ENCODE results near the gene PLVAP.

The PLVAP gene

GRCh38 chr19:17333611-17334413 is 43.3 kb downstream of the PLVAP start:
- DNase-seq, result peak; percentile 88

DNA sequence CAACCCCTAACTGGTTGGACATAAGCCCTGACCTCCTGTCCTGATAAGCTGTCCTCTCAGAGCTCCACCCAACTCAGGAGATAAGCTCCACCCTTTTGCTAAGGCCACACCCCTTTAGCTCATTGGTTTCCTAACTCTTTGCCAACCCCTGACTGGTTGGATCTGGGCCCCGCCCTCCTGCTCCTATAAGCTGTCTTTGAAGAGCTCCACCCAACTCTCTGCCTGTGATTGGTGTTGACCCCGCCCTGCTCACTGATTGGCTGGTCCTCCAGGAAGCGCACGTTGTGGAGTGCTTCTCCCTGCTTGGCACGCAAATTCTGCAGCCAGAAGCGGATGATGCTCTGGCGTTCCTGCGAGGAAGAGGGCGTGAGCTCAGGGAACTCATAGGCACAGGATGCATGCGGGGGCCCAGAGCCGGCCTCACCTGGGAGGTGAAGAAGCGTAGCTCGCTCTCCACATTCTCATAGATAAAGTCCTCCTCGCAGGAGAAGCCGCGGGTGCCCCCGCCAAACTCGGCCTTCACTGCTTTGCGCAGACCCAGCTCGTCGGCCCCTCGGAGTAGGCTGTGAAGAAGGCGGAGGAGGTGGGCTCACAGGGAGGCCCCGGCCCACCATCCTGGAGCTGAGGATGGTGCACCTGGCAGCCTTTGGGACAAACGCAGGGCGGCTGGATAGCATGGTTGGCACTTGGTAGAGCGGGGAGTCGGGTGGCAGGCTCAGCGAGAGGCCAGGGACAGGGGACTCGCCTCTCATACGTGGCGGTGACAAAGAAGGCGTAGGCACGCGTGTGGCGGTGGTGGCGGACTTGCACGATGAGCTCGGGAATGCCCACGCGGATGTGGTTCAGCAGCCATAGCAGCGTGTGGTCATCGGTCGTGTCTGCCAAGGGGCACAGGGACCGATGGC is 44.2 kb downstream of the PLVAP start:
- DNase-seq, result peak; percentile 61

GRCh38 chr19:17332360-17332676 is 44.8 kb downstream of the PLVAP start:
- DNase-seq, result no peak

DNA sequence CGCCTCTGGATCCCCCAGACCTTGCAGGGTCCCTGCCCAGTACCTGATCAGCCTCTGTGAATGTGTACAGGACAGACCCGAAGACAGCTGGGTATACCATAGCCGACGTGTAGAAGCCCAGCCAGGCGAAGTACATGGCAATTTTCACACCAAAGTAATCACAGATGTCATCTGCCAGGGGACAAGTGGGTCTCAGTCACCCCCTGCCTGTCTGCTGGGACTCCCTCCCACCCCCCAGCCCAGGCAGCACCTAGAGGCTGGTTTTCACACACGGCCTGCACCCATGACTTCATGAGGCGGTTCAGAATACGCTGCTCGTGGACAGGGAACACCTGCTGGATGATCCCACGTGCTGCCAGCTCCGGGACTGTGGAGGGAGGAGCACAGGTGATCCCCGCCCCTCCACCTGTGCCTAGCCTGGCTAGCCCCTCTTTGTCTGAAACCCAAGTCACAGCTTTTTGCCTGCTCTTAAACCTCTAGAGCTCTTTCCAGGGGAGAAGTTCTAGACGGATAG is 46.0 kb downstream of the PLVAP start:
- no peak for DNase-seq

DNA sequence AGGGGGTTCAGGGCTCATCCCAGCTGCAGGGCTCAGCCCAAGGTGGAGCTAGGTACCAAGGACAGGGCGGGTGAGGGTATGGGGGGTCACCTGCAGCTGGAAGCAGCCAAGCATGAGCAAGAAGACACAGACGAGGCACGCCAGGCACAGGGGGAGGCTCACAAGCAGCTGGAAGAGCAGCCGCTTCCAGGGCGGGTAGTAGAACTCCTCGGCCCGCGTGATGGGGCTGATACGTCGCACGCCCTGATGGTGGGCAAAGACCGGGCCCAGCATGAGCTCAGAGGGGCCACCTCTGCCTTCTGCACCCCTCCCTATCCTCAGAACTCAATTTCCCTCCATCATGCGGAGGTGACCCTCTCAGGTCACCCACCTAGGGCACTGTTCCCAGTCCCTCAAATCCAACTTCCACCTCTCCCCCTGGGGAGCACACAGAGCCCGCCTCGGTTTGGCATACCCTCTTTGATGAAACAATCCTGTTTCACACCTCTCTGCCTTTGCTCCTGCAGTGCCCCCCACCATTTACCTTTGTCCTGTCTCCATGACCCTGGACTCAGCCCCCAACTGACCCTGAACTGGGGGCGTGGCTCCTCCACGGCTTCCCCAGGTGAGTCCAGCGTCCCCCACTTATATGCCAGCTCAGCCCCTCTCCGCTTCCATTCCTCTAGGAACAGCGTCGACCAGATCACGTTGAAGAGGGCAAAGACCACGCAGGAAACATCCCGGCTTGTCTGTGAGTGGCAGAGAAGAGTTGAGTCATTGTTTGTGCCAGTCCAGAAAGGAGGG is 46.7 kb downstream of the PLVAP start:
- no peak for DNase-seq

DNA sequence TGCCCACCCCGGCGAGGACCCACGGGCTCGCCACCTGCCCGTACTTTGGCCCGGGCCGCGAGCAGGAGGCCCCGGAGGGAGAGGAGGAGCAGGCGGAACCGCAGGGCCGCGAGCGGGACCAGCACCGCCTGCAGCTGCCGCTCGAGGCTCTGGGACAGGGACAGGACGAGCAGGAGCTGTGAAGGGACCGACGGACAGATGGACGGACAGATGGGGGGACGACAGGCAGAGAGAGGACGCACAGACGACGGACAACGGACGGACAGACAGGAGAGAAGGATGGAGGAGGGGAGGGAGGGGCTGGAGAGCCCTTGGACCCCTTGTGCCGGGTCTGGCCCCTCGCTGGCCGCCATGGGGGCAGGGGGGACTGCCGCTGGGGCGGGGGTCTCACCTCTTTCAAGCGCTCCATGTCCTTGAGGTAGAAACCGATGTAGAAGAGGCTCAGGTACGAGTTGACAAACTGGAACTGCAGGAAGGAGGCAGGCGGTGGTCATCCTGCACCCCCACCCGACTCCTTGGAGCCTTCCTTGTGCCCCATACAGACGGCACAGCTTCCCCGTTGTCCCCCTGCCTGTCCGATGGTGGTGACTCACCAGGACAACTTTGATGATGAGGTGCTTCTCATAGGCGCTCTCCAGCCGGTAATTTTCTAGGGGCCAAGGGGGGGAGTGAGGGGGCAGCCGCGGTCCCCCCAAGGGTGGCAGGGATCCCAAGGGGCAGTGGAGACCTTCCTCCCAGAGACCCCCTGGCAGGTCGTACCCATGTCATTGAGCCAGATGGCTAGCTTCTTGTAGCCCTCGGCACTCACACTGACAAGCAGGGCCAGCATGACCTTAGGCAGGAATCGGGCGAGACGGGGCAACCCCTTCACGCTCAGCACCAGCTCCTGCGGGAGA is 47.5 kb downstream of the PLVAP start:
- no peak for DNase-seq

GRCh38 chr19:17328517-17329365 is 48.4 kb downstream of the PLVAP start:
- peak; percentile 44 for DNase-seq

DNA sequence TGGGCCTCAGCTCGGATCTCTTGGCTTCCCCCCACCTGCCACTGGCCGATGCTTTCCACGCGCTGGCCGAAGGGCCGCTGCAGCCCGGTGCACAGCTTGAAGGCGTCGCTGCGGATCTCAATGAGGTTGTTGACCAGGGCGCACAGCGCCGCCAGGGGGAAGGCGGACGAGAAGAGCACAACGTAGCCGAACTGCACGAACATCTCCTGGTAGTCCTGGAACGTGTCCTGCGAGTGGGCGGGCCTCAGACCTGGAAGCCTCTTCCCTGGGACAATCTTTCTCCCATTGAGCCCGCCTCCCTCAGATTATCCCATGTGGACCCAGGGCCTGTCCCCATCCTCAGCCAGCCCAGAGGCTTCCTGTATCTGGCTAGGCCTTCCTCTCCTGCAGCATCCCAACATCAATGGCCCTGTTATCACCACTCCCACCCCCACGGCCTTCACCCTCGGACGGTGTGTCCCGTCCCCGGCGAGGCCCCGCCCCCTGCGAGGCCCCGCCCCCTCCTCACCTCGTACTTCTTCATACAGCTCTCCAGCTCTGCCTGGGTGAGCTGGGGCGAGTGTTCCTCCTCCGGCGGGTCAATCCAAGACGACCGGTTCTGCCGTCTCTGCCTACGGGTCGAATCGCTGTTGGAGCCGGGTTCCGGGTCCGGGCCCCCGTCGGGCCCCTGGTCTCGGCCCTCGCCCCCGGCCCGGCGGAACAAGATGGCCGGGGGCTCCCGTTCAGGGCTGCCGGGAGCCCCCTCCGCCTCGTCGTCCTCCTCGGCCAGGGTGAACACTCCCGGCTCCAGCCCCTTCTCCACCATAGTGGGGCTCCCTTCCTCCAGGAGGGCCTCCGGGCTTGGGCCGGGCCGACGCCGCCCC is 49.3 kb downstream of the PLVAP start:
- peak; percentile 66 for DNase-seq

GRCh38 chr19:17327068-17327653 is 50.0 kb downstream of the PLVAP start:
- DNase-seq, result no peak

GRCh38 chr19:17326595-17326966 is 50.6 kb downstream of the PLVAP start:
- no peak for DNase-seq

- DNase-seq, result no peak
Measured at GRCh38 chr19:17325881-17326594, 51.1 kb downstream of the PLVAP start.

DNA sequence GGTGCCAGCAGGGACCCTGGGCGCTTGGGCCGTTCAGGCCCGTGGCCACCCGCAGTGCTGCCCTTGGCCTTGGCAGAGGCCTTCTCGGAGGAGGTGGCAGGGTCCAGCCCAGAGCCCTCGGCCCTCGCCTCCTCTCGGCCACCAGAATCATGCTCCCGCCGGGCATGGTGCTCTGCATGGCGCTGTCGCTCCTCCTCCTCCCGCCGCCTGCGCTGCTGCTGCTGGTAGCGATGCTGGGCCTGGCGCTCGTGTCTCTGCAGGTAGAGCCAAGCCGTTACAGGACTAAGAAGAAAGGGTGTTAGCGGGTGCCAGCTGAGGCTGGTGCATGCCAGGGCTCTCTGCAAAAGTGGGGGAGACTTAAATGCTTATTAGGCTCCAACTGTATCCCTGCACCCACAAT is 52.0 kb downstream of the PLVAP start:
- no peak for DNase-seq

GRCh38 chr19:17324357-17325114 is 52.6 kb downstream of the PLVAP start:
- DNase-seq, result no peak

- DNase-seq, result peak; percentile 24
Measured at GRCh38 chr19:17323964-17324332, 53.2 kb downstream of the PLVAP start.

DNA sequence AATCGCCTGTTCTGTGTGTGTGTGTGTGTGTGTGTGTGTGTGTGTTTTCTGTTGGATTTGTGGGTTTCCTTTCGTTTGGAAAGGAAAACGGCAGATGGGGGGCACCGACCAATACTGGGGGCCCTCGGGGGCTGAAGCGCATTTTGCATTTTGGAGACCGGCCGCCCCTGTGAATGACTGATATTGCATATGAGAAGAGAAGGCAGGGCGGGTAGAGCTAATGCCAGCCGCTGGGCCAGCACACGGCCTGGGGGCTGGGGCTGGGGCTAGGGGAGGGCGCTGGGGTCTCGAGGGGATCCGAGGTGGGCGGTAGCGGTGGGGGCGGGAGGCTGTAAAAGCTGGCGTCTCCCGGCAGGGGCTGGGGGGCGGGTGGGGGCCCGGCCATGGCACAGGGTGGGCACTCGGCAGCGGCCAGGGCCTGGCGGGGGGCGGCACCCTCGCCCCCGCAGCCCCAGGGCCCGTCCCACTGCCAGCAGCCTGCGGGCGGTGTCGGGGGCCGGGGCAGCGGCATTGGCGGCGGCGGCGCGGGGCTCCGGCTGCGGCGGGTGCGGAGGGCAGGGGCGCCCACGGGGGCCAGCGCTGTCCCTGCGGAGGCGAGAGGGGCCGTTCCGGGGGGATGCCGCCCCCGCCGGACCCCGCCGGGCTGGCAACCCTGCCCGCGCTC is 53.7 kb downstream of the PLVAP start:
- no peak for DNase-seq

DNA sequence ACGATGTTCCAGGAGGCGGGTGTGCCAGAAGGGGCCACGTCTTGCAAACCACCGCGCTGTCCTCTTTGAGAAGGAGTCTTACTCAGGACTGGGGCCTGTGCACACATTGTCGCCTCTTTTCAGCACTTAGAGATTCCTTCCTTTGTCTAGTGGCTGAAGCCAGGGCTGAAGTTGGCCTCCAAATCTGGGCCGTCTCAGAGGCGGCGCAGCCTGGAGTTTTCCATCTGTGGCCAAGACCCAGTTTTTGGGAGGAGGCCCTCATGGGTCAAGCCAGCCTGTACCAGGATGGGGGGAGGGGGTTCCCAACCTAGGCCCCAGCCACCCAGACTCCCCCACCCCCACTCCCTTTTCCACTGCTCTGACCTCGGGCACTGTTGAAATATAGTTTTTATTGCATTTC is 54.3 kb downstream of the PLVAP start:
- DNase-seq, result no peak

DNA sequence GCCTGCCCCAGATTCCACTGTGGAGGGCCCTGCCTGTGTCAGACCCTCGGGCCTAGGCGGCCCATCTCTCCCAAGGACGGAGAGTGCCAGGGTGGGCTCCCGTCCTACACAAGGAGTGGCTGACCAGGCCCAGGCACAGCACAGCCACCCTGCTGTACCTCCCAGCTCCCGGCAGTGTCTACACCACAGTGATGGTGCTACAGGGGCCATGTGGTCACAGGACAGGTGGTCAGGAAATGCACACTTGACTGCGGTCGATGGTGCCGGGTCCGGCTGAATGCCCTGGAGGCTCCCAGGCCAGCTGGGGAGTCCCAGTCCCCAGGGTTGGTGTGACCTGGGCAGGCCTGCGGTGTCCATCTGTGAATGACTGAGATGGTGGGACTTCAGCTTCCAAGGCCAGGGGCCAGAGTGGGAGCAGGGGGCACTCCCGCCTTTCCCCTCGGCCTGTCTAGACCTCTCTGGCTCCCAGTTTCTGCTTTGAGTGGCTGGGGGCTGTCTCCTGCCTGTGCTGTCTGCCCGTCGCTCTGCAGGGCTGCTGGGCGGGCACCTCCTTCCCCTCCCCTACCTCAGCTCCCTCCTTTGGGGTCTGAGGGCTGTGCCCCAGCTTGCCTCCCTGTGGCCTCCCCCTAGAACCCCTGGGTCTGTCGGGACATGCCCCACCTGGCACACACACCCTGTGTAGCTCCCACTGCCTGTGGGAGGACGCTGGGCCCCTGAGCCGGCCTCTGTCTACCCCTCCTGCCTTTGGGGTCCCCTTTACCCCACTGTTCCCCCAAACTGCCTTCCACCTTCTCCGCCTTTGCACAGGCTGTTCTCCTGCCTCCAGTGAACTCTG is 55.3 kb downstream of the PLVAP start:
- no peak for DNase-seq
